PFSK-1 (cell line): ENCODE measurements around the gene TULP4.

Experiments used
- FOXP2 ChIP-seq: optimal IDR thresholded peaks from 2 replicates; pipeline ENCODE3; 2011; ENCODE audit warnings: borderline replicate concordance, control low read depth, inconsistent platforms; ENCODE audit not compliant: insufficient read depth; ENCODE audit errors: extremely low read length, extremely low read depth
- POLR2AphosphoS5 ChIP-seq: IDR thresholded peaks from 2 replicates; pipeline ENCODE4 v1.6.1; 2012; ENCODE audit warnings: low read depth, mild to moderate bottlenecking, control low read depth, low read length, moderate library complexity
- REST ChIP-seq, 2 experiments: IDR thresholded peaks; 2 replicates each; pipeline versions ENCODE4 v1.6.1 to v1.8.0; 2011 to 2012; ENCODE audit warnings: low read depth in 2 of 2, low read length in 2 of 2, control low read depth in 1 of 2, inconsistent platforms in 1 of 2, mild to moderate bottlenecking in 1 of 2, moderate library complexity in 1 of 2; ENCODE audit not compliant: insufficient read depth in 1 of 2
- SIN3A ChIP-seq: IDR thresholded peaks from 2 replicates; pipeline ENCODE4 v1.6.1; 2012; ENCODE audit warnings: mild to moderate bottlenecking, low read length, moderate library complexity, borderline replicate concordance; ENCODE audit not compliant: insufficient read depth
- TAF1 ChIP-seq: IDR thresholded peaks from 2 replicates; pipeline ENCODE4 v1.6.1; 2012; ENCODE audit warnings: low read length, control low read depth, borderline replicate concordance; ENCODE audit not compliant: insufficient read depth

The TULP4 gene

DNA sequence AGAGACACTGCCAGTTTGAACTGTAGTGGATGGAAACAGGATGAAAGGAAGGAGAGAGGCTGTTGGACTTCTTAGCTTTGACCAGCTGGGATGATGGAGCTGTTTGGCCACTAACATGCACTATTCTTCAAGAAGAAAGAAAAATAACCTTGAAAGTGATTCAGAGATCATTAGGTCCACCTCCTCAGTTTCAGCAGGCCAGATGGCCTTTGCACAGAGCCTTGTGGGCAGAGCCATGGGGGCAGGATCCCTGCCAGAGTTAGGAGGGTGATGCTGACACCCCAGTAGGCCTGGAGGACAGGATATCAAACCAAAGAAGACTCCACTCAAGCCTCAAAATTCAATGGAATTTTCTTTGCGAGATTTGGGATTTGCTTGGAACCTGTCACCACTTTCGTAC, 173.2 kb downstream of the TULP4 start:
- TF ChIP-seq FOXP2 (no peak), REST (IDR thresholded peaks at IDR 0.05; ENCODE audit: insufficient read depth in 1 of 2, low read depth in 2 of 2, low read length in 2 of 2) (no peak), POLR2AphosphoS5 (no peak), TAF1 (no peak), SIN3A (no peak)

GRCh38 chr6:158487495-158487894, 175.2 kb downstream of the TULP4 start:
- no peak for TF ChIP-seq TAF1
- TF ChIP-seq REST (IDR thresholded peaks at IDR 0.05; ENCODE audit: insufficient read depth in 1 of 2, low read depth in 2 of 2, low read length in 2 of 2) = no peak
- TF ChIP-seq SIN3A = no peak
- TF ChIP-seq FOXP2 = no peak
- no peak for TF ChIP-seq POLR2AphosphoS5

GRCh38 chr6:158488065-158488464, 175.8 kb downstream of the TULP4 start:
- TF ChIP-seq TAF1 = no peak
- TF ChIP-seq REST (IDR thresholded peaks at IDR 0.05; ENCODE audit: insufficient read depth in 1 of 2, low read depth in 2 of 2, low read length in 2 of 2) = no peak
- no peak for TF ChIP-seq FOXP2
- no peak for TF ChIP-seq POLR2AphosphoS5
- TF ChIP-seq SIN3A = no peak

DNA sequence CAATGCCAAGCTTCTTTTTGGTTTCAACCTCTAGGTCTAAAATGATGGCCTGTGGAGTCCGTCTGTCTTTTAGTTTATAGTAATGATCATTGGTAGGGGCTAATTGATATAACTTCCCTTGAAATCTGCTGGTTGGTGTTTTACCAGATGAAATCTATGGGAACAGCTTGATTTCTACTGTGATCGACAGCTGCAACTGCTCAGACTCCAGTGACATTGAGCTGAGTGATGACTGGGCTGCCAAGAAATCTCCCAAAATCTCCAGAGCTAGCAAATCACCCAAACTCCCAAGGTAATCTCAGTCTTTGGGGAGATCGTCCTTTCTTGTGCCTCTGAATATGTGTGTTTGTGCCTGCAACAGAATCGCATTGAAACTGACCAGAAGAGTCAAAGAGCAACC, 177.2 kb downstream of the TULP4 start:
- TF ChIP-seq REST (IDR thresholded peaks at IDR 0.05; ENCODE audit: insufficient read depth in 1 of 2, low read depth in 2 of 2, low read length in 2 of 2) = no peak
- TF ChIP-seq POLR2AphosphoS5 = no peak
- no peak for TF ChIP-seq SIN3A

DNA sequence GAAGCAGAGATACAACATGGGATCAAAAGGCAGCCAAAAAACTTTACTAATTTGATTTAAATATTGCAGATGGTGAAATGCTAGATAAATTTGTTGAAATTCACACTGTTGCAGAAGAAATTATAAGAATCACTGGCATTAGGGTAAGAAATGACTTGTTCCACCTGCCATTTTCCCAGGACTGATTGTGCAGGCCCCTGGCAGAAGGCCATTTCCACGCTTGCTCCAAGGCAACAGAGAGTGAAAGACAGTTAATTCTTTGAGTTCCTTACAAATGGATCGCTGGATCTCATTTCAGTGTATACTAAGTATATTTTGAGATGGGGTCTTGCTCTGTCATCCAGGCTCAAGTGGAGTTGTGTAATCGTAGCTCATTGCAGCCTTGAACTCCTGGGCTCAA, 180.6 kb downstream of the TULP4 start:
- TF ChIP-seq SIN3A = no peak
- no peak for TF ChIP-seq REST (IDR thresholded peaks at IDR 0.05; ENCODE audit: insufficient read depth in 1 of 2, low read depth in 2 of 2, low read length in 2 of 2)
